Stomach (tissue), 4 donors: Measurements from ENCODE around the gene PIEZO1.

Experiments used
- CTCF ChIP-seq, 7 experiments: fragments of 450-650 bp in 4 of 7; fragments of 200-600 bp in 3 of 7; sonication (generic) in 3 of 7; IDR thresholded peaks; one replicate each; pipeline ENCODE4 v1.5.1; 2016 to 2019; ENCODE audit warnings: antibody characterized with exemption in 7 of 7, control low read depth in 2 of 7, mild to moderate bottlenecking in 1 of 7
- POLR2A ChIP-seq, 4 donors: fragments of 450-650 bp; IDR thresholded peaks; one replicate each; pipeline ENCODE4 v1.6.1; 2016; ENCODE audit warnings: antibody characterized with exemption in 4 of 4, control low read depth in 2 of 4, mild to moderate bottlenecking in 1 of 4, moderate library complexity in 1 of 4
- POLR2AphosphoS5 ChIP-seq, 3 donors: sonication (generic); formaldehyde crosslinking; IDR thresholded peaks; one replicate each; pipeline ENCODE4 v1.6.1; 2016; ENCODE audit warnings: antibody characterized with exemption in 3 of 3

- TF ChIP-seq POLR2AphosphoS5 (IDR thresholded peaks at IDR 0.05) (no peak), CTCF (IDR thresholded peaks at IDR 0.05) (no peak), POLR2A (IDR thresholded peaks at IDR 0.05) (no peak)
These were observed 97.4 kb downstream of the PIEZO1 start for GRCh38 chr16:88687676-88688012.
